NAMALWA (cell line): ENCODE results near the gene TXK.

Experiments used
- DNase-seq: peaks from one replicate; pipeline ENCODE4 v3.0.0-alpha.2; 2015; ENCODE audit warnings: low spot score

The TXK gene

DNA sequence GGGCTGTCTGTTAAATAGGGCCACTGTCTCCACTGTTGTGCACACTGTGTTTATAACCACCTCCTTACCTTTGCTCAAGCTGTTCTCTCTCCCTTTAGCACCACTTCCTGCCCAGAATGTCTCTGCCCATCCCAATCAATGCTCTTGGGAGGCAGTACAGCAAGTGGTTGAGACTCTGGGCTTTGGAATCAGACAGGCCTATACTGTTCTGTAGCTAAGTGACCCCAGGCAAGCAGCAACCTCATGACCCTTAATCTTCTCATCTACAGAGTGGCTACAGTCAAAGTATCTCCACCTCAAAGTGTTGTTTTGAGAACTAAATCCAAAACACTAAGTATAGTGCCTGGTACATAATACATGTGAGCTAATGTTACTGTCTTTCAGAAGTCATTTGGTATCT is 3.8 kb upstream of the TXK start:
- no peak for DNase-seq

DNA sequence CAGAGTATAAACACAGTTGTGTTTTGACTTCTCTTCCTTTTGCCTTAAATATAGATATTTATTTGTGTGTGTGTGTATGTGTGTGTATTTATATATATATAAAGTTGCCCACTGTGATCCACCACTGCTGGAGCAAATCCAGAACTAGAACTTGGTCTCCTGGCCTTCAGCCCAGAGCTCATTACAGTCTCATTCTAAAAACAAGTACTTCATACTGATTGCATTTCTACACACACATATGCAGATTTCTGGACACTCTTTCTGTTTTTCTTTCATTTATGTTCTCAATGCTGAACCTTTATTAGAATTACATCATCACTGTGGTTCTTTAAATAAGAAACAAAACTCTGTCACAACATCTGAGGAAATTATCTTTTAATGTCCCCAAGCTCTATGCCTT is 381 bp downstream of the TXK start:
- no peak for DNase-seq

DNA sequence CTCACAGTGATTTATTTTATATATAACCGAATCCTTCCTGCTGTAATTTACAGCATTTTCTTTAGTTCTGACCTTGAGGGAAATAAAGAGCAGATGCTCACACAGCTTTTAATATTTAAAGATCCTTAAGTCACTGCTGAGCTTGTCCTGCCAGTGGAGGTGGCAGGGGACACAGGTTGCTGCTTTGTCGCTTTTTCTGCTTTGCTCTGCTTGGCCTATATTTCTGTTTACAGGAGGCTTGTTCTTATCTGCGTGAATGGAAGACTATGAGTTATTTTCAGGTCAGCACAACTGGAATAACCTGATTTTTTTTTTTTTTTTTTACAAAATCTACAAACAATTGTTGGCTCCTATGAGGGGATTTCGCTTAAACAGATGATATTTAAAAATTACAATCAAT is 2.3 kb downstream of the TXK start:
- DNase-seq: no peak

DNA sequence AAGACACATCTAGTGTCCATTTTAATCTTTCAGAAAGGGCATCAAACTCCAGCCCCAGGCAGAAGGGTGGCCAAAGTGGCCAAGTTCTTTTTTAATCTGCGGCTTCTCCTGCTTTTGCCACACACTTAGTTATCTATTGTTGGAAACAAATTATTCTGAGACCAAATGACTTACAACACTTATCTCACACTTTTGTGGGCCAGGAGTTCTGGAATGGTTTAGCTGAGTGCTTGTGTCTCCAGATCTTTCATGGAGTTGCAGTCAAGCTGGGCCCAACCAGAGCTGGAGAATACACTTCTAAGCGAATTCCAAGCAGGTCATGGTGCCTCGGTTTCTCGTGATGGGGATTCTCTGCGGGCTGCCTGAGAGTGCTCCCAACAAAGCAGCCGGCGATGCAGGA is 4.0 kb downstream of the TXK start:
- no peak for DNase-seq

DNA sequence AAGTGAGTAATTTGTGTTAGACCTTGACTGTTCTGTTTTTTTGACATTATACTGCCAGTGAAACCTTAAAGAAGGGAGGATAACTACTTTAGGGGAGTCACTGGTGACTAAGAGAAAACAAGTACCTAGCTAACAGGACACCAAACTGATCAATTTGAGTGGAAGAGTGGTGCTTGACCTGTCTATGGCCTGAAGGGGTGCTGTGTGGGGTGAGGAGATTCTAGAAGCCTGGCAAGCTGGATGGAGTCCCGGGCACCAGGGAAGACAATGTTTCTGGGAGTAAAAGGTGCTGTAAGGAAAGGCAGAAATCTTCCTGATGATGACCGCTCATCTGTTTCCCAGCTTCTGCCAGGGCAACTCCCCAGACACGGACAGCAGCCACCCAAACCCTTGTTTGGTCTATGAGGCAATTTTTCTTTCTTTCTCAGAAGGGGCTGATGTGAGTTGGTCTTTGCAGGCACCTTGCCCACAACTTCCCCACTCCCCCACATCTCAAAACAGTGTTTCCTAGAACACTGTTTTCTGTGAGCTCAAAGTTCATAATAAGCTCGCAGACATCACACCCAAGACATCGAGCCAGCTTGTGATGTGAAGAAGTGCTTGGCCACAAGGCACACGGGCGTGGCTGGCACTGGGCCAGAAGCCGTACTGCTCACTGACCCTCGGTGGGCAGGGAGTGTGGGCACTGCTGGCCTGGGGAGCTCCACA is 4.6 kb downstream of the TXK start:
- DNase-seq: no peak

DNA sequence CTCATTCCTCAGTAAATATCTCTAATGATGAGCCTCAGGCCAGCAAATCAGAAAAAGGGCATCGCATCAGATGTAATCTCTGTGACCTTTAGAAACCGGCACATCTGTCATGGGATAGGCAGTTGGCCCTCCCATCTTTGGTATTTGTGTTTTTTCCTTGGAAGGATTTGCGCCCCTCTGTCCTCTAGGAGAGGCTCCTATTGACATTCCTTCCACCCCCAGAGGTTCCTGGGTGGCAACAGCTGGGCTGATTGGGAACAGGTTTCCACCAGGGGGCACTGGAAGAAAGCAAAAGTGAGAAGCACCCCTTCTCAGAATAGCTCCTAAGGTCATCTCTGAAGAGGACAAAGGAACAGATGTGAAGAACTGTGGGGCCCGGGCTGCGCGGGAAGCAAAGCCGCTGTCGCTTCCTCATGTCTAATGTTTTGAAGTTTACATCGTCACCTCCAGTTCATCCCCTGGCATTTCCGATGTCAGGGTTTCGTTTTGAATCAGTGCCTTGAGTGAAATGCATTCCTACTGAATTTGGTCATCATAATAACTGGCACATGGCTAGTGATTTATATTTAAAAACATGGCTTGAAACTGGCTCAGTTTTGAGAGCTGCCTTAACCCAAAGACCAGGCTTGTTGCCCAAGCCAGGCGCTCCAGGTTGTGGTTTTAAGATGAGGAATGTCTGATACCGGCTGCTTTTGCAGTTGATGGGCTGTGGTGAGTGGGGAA is 6.2 kb downstream of the TXK start:
- peak; percentile 56 for DNase-seq

DNA sequence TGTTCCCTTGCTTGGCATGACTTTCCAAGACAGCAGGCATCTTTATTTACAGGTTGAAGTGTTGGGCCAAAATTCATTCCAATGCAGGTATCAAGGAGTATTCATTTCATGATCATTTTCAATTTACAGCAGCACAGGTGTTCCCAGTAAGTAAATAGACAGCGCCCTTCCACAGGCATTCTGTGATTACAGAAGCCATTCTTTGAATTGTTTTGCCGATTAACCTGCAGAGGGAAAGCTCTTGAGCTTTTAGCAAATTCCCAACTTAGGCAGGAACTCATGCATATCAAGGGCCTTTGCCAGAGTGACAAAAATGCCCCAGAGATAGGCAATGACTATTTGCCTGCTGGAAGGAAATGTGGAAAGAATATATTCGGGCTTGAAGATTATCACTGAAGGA is 6.8 kb downstream of the TXK start:
- no peak for DNase-seq

DNA sequence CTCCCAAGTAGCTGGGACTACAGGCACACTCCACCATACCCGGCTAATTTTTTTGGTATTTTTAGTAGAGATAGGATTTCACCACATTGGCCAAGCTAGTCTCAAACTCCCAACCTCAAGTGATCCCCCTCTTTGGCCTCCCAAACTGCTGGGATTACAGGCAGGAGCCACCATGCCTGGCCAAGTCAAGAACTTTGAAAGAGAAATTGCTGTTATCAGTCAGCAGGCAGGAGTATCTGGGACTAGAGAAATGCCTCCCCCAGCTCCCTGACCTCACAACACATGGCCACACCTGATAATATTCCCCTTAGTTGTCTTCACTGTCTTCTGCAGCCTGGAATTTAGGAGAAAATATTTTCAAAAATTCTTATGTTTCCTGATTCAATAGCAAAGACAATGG is 7.4 kb downstream of the TXK start:
- DNase-seq: no peak

DNA sequence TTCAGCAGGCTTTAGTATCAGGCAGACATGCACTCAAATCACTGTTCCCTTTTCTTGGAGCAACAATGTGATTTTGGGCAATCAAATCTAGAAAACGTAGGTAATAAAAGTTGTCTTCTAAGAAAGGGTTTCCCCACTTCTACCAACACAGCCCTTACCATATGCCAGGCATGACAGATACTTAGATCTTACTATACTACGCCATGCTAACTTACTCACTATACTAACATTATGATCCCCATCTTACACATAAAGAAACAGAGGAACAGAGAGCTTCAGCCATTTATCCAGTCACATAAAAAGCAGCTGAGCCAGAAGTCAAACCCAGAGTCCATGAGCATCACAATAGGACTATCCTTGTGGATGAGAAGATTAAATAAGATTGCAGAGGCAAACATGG is 9.2 kb downstream of the TXK start:
- DNase-seq: no peak

DNA sequence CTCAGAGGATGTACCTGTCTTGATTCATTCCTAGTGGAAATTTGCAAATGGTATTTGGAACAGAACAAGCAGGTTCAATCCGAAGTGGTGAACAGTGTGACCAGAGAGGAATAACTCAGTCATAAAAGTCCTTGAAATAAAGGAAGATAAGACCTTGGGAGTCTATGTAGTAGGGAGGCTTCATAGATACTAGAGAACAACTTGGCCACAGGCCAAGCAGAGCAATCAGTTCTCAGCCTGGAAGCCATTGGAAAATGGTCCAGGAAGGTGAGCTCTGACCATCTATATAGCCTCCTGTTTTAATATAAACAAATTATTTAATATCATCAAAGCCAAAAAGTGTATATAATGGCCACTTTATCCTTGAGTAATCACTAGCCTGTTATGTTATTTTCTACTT is 11.3 kb downstream of the TXK start:
- no peak for DNase-seq

DNA sequence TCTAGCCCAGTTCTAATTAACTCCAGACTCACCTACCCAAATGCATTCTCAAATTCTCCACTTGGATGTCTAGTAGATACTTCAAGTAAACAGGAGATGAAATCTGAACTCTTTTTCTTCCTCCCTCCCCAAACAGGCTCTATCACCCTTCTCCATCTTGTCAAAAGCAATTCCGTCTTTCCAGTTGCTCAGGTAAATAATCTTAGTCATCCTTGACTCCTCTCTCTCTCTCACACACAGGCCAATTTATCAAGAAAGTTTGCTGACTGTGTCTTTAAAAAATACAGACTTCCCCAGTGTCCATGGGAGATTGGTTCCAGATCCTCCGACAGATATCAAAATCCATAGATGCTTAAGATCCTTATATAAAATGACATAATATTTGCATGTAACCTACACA is 12.9 kb downstream of the TXK start:
- no peak for DNase-seq

DNA sequence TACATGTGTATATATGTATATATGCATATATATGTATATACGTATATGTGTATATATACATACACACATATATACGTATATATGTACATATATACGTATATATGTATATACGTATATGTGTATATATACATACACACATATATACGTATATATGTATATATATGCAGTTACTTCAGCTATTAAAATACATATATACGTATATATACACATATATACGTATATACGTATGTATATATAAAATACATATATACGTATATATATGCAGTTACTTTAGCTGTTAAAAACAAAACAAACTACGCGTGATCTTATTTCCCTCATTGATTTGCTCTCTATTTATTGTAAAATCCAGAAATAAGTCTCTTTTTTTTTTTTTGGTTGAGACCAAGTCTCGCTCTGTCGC is 13.9 kb downstream of the TXK start:
- DNase-seq: no peak

DNA sequence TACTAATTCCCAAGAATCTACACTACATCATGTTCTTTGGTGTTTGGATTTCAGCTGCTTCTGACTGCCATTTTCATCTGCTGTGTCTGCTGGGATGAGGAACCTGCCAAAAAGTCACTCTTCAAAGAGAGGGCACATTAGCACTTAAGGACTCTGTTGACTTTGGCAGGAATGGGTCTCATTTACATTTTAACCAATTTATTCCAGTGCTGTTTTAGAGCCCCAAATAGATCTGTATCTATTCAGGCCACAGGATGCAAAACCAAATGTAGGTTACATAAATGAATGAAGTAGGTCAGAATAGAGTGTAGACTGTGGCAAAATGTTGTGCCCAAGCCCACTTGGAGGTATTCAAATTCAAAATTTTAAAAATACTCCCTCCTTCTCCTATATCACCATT is 14.4 kb downstream of the TXK start:
- DNase-seq: no peak

DNA sequence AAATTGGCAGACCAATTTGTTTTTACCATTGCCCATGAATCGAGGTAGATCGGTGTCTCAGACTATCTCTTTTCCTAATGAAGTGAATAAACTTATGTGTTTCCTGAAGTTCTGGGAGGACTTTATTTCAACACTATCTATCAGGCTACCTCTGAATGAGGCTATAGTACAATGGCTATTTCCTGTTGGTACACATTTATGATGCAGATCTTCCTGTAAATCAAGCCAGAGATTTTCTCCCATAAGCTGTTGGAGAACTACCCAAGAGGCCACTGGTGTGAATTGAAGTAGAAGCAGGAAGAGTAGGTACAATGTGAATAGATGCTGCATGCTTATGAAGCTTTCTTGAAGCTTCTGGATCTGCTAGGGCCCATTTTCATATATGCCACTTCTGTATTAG is 16.0 kb downstream of the TXK start:
- DNase-seq: no peak

DNA sequence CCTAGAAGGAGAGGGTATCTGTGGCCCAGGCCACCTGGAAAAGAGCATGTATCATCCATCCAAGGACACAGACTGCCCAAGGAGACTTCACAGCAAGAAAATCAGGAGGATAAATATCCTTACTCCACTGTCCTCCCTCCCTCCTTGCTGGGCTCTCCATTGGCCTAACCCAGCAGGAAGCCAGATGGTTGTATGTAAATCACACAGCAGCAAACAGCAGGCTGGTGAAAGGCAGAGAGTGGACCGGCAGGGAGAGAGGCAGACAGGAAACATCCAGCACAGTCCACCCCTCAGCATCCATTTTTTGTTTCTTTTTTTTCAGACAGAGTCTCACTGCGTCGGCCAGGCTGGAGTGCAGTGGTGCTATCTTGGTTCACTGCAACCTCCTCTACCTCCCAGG is 17.5 kb downstream of the TXK start:
- DNase-seq: no peak

DNA sequence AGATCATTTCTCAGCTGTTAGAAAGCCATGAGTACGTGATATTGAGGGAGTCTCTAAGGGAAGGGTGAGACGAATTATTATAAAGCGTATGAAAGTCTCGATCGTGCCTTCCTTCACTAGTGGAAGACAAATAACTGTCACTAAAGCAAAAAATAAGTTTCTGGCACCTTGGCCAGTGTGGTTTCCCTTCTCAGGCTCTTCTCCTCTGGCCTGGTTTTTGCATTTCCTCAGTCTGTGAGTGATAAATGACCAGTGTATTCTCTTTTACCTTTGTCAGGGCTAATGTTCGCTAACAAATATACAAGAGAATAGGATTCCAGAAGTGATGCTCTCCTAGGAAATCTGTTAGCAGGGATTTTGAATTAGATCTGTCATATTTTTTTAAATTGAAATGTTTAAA is 19.6 kb downstream of the TXK start:
- no peak for DNase-seq

DNA sequence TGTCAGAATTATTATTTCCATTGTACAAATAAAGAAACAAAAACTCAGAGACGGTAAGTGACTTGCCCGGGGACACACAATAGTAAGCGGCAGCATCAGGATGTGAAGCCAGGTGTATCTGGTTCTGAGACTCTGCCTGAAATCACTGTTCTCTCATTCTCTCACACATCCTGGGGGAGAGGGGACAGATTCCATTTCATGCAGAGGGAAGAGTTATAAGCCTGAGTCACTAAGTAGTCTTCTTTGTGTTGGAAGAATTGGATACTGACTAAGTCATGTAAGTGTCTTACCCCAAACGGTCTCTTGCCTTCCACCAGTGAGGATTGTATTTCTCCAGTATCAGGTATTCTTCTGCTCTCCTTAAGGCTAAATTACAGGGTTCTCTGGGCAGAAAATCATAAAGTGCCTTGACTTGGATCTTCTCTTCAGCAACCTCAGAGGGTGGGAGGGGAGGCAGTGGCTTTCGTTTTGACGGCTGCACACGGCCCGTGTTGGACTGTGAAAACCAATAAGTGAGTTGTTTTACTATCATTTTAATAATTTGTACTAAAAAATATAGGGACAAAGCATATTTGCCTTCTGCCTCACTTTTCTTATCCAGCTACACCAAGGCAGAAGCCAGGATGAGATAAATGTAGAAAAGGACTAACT is 21.9 kb downstream of the TXK start:
- no peak for DNase-seq

DNA sequence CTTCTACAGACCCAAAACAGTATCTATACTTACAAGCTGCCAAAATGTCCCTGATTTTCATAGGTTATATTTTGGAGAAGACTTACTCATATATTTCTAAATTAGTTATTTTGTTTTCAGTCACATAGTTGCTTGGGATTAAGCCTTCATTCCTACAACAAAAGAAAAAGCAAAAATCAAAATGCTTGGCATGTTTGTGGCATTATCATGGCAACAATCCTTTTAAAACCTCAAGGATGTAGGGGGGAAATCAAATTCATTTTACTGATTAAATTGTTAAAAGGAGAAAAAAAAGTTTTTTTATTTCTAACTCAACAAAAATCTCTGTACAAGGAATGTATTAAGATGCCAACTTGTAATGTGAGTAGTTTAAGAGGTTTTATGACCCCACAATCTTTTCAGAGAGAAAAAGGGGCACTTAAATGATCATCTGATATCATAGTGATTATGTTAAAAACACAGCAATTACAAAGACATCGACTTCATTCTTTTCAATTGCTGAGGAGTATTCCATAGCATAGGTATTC is 23.5 kb downstream of the TXK start:
- no peak for DNase-seq

DNA sequence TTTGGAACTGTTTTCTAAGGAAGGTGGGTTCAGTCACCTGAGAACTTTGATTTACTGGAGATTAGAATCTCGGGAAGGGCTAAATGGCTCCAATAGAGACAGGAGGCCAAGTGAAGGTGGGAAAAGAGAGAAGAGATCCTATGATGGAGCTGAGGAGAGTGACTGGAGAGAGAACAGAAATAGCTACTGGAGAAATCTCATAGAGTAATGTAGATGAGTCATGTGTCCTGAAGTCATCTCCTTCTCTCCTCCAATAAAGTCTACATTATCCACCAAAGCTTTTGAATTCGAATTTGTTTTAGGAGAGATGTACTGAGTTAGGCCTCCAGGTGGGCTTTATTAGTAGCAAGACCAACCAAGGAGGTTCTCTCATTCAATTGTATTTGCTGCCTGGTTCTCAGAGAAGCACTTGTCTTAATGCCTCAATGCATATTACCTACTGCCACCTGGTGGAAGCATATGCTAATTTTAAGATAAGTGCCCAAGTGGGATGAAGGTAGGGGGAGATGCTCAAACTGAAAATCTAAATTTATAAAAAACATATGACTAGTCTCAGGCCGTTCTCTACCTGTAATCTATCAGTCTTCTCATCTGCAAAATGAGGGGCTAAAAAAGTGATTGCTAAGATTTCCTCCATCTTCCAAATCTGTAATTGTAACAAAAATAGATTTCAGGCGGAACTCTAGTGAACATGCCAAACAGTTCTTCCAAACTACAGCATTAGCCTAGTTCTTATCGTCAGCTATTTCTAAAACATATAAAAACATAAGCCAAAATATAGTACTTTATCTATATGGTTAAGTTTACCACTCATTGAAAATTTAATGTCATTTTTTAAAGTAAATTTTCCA is 24.4 kb downstream of the TXK start:
- DNase-seq: peak; percentile 76

DNA sequence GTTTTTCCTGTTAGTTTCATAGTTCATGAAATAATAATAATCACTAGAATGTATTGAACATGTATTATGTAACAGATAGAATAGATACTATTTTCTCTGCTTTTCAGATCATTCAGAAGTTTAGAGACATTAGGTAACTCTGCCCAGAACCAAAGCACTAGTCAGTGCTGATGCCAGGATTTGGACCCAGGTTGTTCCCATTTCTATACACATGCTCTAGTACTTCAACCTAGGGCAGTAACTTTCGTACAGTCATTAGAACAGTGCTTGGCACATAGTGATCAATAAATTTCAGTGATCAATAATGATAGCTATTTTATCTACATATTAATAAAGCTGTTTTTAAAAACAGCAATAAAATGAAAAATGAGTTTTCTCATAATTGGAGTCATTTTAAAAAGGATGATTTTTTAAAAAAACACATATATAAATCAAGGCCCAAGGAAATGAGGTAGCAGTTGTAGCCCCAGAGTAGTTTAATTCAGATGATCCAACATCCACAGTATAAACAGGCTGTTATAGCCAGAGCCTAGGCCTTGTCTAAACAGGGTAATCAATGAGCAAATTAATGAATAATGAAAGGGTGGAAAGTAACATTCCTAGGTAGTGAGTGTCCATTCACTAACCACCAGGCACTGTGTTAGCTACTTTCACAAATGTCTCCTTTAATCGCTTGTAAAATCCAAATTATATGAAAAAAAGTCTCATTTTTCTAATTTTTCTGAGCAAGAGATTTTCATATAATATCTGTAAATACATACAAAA is 25.6 kb downstream of the TXK start:
- DNase-seq: no peak

DNA sequence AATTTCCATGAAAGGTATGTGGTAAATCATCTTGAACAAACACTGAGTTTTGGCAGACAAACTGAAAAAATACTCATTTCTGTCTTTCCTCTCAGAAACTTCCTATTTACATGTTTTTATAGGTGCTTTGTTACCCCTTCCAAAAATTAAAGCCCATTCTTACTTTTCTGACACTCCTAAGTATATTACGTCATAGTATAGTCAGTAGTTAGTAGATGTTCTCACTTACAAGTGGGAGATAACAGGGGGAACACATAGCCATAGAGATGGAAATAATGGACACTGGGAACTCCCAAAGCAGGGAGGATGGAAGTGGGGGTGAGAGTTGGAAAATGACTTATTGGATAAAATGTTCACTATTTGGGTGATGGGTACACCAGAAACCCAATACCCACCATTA is 28.8 kb downstream of the TXK start:
- no peak for DNase-seq
